WERI-Rb-1 (cell line): Measurements from ENCODE around the gene CEP152.
"Not testable (repeated sequence)": the region's sequence is repeated elsewhere in the genome, so short reads cannot be mapped to it uniquely, and the experiment has no call there.

Experiments
- DNase-seq: peaks from one replicate; pipeline ENCODE4 v3.0.0-alpha.2; 2020
- H3K27ac ChIP-seq: fragments of 250-450 bp; sonication (Bioruptor Pico); 2 replicates; pipeline ENCODE4 v1.5.1; 2020; ENCODE audit warnings: mild to moderate bottlenecking, moderate library complexity
- H3K27me3 ChIP-seq: fragments of 250-450 bp; sonication (Bioruptor Pico); 2 replicates; pipeline ENCODE4 v1.5.1; 2021; ENCODE audit warnings: mild to moderate bottlenecking, low read depth, moderate library complexity; ENCODE audit not compliant: insufficient read depth, severe bottlenecking
- H3K36me3 ChIP-seq: fragments of 250-450 bp; sonication (Bioruptor Pico); 2 replicates; pipeline ENCODE4 v1.5.1; 2020; ENCODE audit warnings: mild to moderate bottlenecking, moderate library complexity
- H3K4me3 ChIP-seq: 2 replicates; pipeline ENCODE4 v1.5.1; 2011; ENCODE audit warnings: low read depth, mild to moderate bottlenecking, control low read depth, low read length
- H3K9me3 ChIP-seq: fragments of 250-450 bp; sonication (Bioruptor Pico); 2 replicates; pipeline ENCODE4 v1.5.1; 2021; ENCODE audit warnings: mild to moderate bottlenecking, moderate library complexity; ENCODE audit not compliant: severe bottlenecking
- CTCF ChIP-seq: IDR thresholded peaks from 2 replicates; pipeline ENCODE4 v1.5.1; 2011; ENCODE audit warnings: low read depth, mild to moderate bottlenecking, control low read depth, inconsistent platforms, low read length

The CEP152 gene

GRCh38 chr15:48810414-48811324 is at the start of gene CEP152:
TSS of gene CEP152 (minus strand) at chr15:48811069. CDS start at chr15:48805649, 5,420 bp downstream.
- peak; percentile 99 for DNase-seq
- Histone ChIP-seq H3K27ac (peak within 1 kb of the TSS; percentile 82), H3K4me3 (peak within 1 kb of the TSS; percentile 92), H3K9me3 (no peaks in the 10 kb centered on the region), H3K36me3 (no peaks in the 10 kb centered on the region), H3K27me3 (no peaks in the 10 kb centered on the region)
- TF ChIP-seq CTCF = no peak

GRCh38 chr15:48859426-48859825 is 48.6 kb upstream of the CEP152 start:
- H3K9me3 ChIP-seq = no peaks in the 10 kb centered on the region
- no peak overlapping the region for H3K4me3 ChIP-seq
- DNase-seq = no peak
- no peak overlapping the region for H3K27ac ChIP-seq
- H3K36me3 ChIP-seq = no peaks in the 10 kb centered on the region
- H3K27me3 ChIP-seq = no peaks in the 10 kb centered on the region
- TF ChIP-seq CTCF = no peak

- no peaks in the 10 kb centered on the region for H3K36me3 ChIP-seq
- no peak for TF ChIP-seq CTCF
- H3K27me3 ChIP-seq = no peaks in the 10 kb centered on the region
- H3K4me3 ChIP-seq = no peak overlapping the region
- DNase-seq = no peak
- no peaks in the 10 kb centered on the region for H3K9me3 ChIP-seq
- H3K27ac ChIP-seq = no peak overlapping the region
Measured at GRCh38 chr15:48858401-48858800, 47.5 kb upstream of the CEP152 start.

GRCh38 chr15:48856942-48857341 is 46.1 kb upstream of the CEP152 start:
- TF ChIP-seq CTCF = no peak
- Histone ChIP-seq H3K9me3 (no peaks in the 10 kb centered on the region), H3K36me3 (no peaks in the 10 kb centered on the region), H3K27ac (no peak overlapping the region), H3K4me3 (no peak overlapping the region), H3K27me3 (no peaks in the 10 kb centered on the region)
- DNase-seq = no peak

- no peak overlapping the region for H3K4me3 ChIP-seq
- no peak for DNase-seq
- TF ChIP-seq CTCF = peak; percentile 61
- no peaks in the 10 kb centered on the region for H3K9me3 ChIP-seq
- H3K27ac ChIP-seq = no peak overlapping the region
- H3K27me3 ChIP-seq = no peaks in the 10 kb centered on the region
- no peaks in the 10 kb centered on the region for H3K36me3 ChIP-seq
Measured at GRCh38 chr15:48855501-48856440, 44.9 kb upstream of the CEP152 start.

GRCh38 chr15:48854434-48854833 is 43.6 kb upstream of the CEP152 start:
- not testable (repeated sequence) for H3K36me3 ChIP-seq, DNase-seq, H3K9me3 ChIP-seq, H3K27me3 ChIP-seq, H3K27ac ChIP-seq, H3K4me3 ChIP-seq
